Panc1 (cell line): ENCODE data around the gene PRAC1. TPM values are rescaled to one million over a fixed set of nuclear protein-coding genes. Genes with fewer than 3 reads are reported as not detected.

Experiments
- ATAC-seq: fragments of 200-7000 bp; cut with Tn5 transposase; 2 replicates; pipeline ENCODE4 v1.9.1; 2020; ENCODE audit warnings: mild to moderate bottlenecking, moderate library complexity
- BruUV-seq: library from RNA; stranded (reverse); fragments of 400-500 nt; replicated peaks from 2 replicates; lab custom pipeline; 2021; lab: Mats Ljungman, UMichigan
- CTCF ChIA-PET: fragments of 300-600 bp; sonication (Branson Sonifier 250); formaldehyde crosslinking; loops from one replicate; lab custom pipeline; 2022; ENCODE audit warnings: antibody characterized with exemption; lab: Charles Lee
- POLR2A ChIA-PET: fragments of 300-600 bp; sonication (Branson Sonifier 250); formaldehyde crosslinking; loops from one replicate; lab custom pipeline; 2022; ENCODE audit warnings: antibody characterized with exemption; lab: Charles Lee
- DNase-seq: peaks from one replicate; pipeline ENCODE4 v3.0.0-alpha.2; 2010; ENCODE audit warnings: low read depth, low spot score
- H3K27ac ChIP-seq: 2 replicates; pipeline ENCODE4 v1.5.1; 2011; ENCODE audit warnings: mild to moderate bottlenecking, low read length, inconsistent platforms
- H3K27me3 ChIP-seq: fragments of 200-500 bp; sonication (Bioruptor generic); 2 replicates; pipeline ENCODE4 v1.6.0; 2014; ENCODE audit warnings: low read length, inconsistent platforms; ENCODE audit not compliant: control insufficient read depth, insufficient read depth
- H3K36me3 ChIP-seq: fragments of 200-500 bp; sonication (Bioruptor generic); 2 replicates; pipeline ENCODE4 v1.5.1; 2014; ENCODE audit warnings: inconsistent platforms, mild to moderate bottlenecking, low read length, moderate library complexity; ENCODE audit not compliant: control insufficient read depth, insufficient read depth
- H3K4me1 ChIP-seq: 2 replicates; pipeline ENCODE4 v1.5.1; 2011; ENCODE audit warnings: inconsistent platforms, mild to moderate bottlenecking, low read length, moderate library complexity; ENCODE audit not compliant: control insufficient read depth, insufficient read depth
- H3K4me3 ChIP-seq, 2 experiments: 2 replicates each; pipeline ENCODE4 v1.5.1; 2011 to 2012; ENCODE audit warnings: low read depth in 2 of 2, low read length in 2 of 2, mild to moderate bottlenecking in 2 of 2, inconsistent platforms in 1 of 2, moderate library complexity in 1 of 2
- H3K9me3 ChIP-seq: fragments of 200-500 bp; sonication (Bioruptor generic); 2 replicates; pipeline ENCODE4 v1.5.1; 2014; ENCODE audit warnings: low read depth, mild to moderate bottlenecking, inconsistent platforms, low read length, moderate library complexity; ENCODE audit not compliant: control insufficient read depth, insufficient read depth
- POLR2AphosphoS5 ChIP-seq: IDR thresholded peaks from 2 replicates; pipeline ENCODE4 v1.6.1; 2012; ENCODE audit warnings: mild to moderate bottlenecking, low read depth, low read length, moderate library complexity
- SIN3A ChIP-seq: IDR thresholded peaks from 2 replicates; pipeline ENCODE4 v1.6.1; 2012; ENCODE audit warnings: low read depth, mild to moderate bottlenecking, low read length, moderate library complexity, borderline replicate concordance; ENCODE audit not compliant: insufficient read depth
- TCF7L2 ChIP-seq: IDR thresholded peaks from 2 replicates; pipeline ENCODE4 v1.6.1; 2011; ENCODE audit warnings: mild to moderate bottlenecking, low read depth, low read length, inconsistent platforms
- in situ Hi-C: cut with HindIII; loops from 2 replicates; pipeline ENCODE4 v1.10.0; 2016; ENCODE audit warnings: low sequenced_read_pairs, low pct_unique_long_range_greater_than_20kb
- intact Hi-C: fragments of 100-400 bp; cut with micrococcal nuclease; formaldehyde crosslinking; loops from one replicate; pipeline ENCODE4 v1.10.0; 2022; ENCODE audit not compliant: unreplicated experiment
- total RNA-seq: library from RNA; stranded (reverse); gene quantifications from one replicate; pipeline ENCODE4 v1.2.1, GENCODE V29; 2021; ENCODE audit not compliant: unreplicated experiment
- TF ChIP-seq, protein P1 (sequence below), 2 experiments: IDR thresholded peaks; 2 replicates each; pipeline ENCODE4 v1.6.1; 2011 to 2012; ENCODE audit warnings: low read depth in 2 of 2, control low read depth in 1 of 2, low read length in 1 of 2, mild to moderate bottlenecking in 1 of 2, moderate library complexity in 1 of 2; ENCODE audit not compliant: insufficient read depth in 1 of 2
- TF ChIP-seq, protein P2 (sequence below): fragments of 450-650 bp; IDR thresholded peaks from 2 replicates; pipeline ENCODE4 v1.5.1; 2017; ENCODE audit warnings: mild to moderate bottlenecking

PRAC1 gene
- total RNA-seq, 1 experiment from 2014 or later, result not detected

DNA sequence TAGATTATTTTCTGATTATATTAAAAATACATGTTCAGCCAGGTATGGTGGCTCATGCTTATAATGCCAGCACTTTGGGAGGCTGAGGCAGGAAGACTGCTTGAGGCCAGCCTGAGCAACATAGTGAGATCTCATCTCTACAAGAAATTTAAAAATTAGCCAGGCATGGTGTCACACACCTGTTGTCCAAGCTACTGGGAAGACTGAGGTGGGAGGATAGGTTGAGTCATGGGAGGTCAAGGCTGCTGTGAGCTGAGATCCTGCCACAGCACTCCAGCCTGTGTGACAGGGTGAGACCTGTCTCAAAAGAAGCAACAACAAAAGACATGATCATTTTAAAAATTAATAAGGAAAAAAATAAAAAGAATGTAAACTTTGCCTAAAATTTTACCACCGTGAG is 40.7 kb downstream of the PRAC1 start:
- DNase-seq (no peak), ATAC-seq (no peak)
- H3K4me3 ChIP-seq, result no peak overlapping the region
- H3K9me3 ChIP-seq, result no peaks in the 10 kb centered on the region
- ChIA-PET POLR2A (no interaction called here), CTCF (interaction anchor here (0.5 to 0.6 kb wide), 3 partner anchors 109 to 140 kb away, joined by 3 to 5 read pairs (median 3); no protein-coding TSS in a partner anchor)
- no peak for TF ChIP-seq TCF7L2
- TF ChIP-seq, protein P1, sequence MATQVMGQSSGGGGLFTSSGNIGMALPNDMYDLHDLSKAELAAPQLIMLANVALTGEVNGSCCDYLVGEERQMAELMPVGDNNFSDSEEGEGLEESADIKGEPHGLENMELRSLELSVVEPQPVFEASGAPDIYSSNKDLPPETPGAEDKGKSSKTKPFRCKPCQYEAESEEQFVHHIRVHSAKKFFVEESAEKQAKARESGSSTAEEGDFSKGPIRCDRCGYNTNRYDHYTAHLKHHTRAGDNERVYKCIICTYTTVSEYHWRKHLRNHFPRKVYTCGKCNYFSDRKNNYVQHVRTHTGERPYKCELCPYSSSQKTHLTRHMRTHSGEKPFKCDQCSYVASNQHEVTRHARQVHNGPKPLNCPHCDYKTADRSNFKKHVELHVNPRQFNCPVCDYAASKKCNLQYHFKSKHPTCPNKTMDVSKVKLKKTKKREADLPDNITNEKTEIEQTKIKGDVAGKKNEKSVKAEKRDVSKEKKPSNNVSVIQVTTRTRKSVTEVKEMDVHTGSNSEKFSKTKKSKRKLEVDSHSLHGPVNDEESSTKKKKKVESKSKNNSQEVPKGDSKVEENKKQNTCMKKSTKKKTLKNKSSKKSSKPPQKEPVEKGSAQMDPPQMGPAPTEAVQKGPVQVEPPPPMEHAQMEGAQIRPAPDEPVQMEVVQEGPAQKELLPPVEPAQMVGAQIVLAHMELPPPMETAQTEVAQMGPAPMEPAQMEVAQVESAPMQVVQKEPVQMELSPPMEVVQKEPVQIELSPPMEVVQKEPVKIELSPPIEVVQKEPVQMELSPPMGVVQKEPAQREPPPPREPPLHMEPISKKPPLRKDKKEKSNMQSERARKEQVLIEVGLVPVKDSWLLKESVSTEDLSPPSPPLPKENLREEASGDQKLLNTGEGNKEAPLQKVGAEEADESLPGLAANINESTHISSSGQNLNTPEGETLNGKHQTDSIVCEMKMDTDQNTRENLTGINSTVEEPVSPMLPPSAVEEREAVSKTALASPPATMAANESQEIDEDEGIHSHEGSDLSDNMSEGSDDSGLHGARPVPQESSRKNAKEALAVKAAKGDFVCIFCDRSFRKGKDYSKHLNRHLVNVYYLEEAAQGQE (IDR thresholded peaks at IDR 0.05; ENCODE audit: insufficient read depth in 1 of 2, low read depth in 2 of 2, low read length in 1 of 2), result no peak
- TF ChIP-seq, protein P2, sequence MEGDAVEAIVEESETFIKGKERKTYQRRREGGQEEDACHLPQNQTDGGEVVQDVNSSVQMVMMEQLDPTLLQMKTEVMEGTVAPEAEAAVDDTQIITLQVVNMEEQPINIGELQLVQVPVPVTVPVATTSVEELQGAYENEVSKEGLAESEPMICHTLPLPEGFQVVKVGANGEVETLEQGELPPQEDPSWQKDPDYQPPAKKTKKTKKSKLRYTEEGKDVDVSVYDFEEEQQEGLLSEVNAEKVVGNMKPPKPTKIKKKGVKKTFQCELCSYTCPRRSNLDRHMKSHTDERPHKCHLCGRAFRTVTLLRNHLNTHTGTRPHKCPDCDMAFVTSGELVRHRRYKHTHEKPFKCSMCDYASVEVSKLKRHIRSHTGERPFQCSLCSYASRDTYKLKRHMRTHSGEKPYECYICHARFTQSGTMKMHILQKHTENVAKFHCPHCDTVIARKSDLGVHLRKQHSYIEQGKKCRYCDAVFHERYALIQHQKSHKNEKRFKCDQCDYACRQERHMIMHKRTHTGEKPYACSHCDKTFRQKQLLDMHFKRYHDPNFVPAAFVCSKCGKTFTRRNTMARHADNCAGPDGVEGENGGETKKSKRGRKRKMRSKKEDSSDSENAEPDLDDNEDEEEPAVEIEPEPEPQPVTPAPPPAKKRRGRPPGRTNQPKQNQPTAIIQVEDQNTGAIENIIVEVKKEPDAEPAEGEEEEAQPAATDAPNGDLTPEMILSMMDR, result no peak
- no peak for TF ChIP-seq SIN3A
- TF ChIP-seq POLR2AphosphoS5, result no peak
- intact Hi-C loops, result no loop called here
- H3K27ac ChIP-seq, result no peak overlapping the region
- in situ Hi-C loops, result no loop called here
- H3K36me3 ChIP-seq, result no peaks in the 10 kb centered on the region
- H3K4me1 ChIP-seq, result no peaks in the 10 kb centered on the region; the same call in 1 of the 2 replicates
- no peaks in the 10 kb centered on the region for H3K27me3 ChIP-seq
- BruUV-seq, result no TSS peak

DNA sequence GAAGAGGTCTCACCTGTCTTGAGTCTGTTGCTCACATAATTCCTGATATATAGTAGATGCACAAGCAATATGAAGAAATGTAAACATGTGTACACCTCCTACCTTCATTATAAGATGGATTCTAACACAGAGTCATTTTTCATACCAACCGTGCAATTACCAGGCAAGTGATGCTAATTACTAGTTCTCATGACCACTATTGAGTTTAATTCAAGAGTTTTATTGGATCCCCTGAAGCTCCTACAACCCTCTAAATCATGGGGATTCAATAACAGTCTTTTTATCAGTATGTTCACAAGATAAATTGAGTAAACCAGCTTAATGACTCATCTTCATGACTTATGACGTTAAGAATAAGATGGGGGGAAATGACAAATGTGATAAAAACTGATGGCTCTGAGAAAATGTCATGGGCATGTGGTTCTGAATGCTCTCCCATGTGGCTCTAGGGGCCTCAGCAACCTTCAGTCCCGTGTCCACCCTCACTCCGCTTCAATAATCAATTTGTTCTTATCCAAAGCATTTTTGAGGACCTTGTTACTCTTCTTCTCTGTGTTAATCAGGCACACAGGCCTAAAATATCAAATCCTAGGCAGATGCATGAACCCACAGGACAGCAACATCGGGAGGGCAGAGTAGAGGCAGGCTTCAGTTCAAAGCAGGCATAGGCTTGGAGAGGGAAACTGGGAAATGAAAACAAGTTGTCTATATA is 42.8 kb downstream of the PRAC1 start:
- no peak overlapping the region for H3K27ac ChIP-seq
- H3K36me3 ChIP-seq, result no peaks in the 10 kb centered on the region
- POLR2A ChIA-PET, result interaction anchor here (0.6 kb wide), 1 partner anchor 39 kb away, joined by 3 read pairs; no protein-coding TSS in a partner anchor
- H3K9me3 ChIP-seq, result no peaks in the 10 kb centered on the region
- BruUV-seq, result no TSS peak
- TF ChIP-seq, protein P1 (IDR thresholded peaks at IDR 0.05; ENCODE audit: insufficient read depth in 1 of 2, low read depth in 2 of 2, low read length in 1 of 2), result no peak
- TF ChIP-seq SIN3A (no peak), POLR2AphosphoS5 (no peak), TCF7L2 (no peak)
- TF ChIP-seq, protein P2, result no peak
- CTCF ChIA-PET, result interaction anchor here (0.8 to 3.5 kb wide), 14 partner anchors 30 to 353 kb away, joined by 3 to 48 read pairs (median 4); partner anchors contain the start of gene HOXB9
- DNase-seq (no peak), ATAC-seq (no peak)
- in situ Hi-C loops, result no loop called here
- H3K4me1 ChIP-seq, result no peaks in the 10 kb centered on the region; the same call in 1 of the 2 replicates
- intact Hi-C loops, result loop anchor here (2.0 to 5.0 kb wide), 3 partner anchors 43 to 199 kb away; partner anchors contain the start of genes PRAC1 and PRAC2
- no peaks in the 10 kb centered on the region for H3K27me3 ChIP-seq
- no peak overlapping the region for H3K4me3 ChIP-seq
